Uterus (tissue), 4 donors: Measurements from ENCODE around the gene PTPRN2. TPM values are rescaled to one million over a fixed set of nuclear protein-coding genes. Genes with fewer than 3 reads are reported as not detected.

Experiments used
- DNase-seq, 2 donors: peaks; one replicate each; pipeline ENCODE4 v3.0.0-alpha.2; 2019 to 2020
- H3K27ac ChIP-seq, 2 donors: fragments of 200-600 bp; sonication (generic); 1 replicate in 1 of 2; 2 replicates in 1 of 2; pipeline ENCODE4 v1.5.1; 2016 to 2018
- H3K27me3 ChIP-seq, 2 donors: fragments of 200-600 bp; sonication (generic); one replicate each; pipeline ENCODE4 v1.5.1; 2018 to 2019; ENCODE audit warnings: control low read depth in 1 of 2
- H3K36me3 ChIP-seq, 2 donors: fragments of 200-600 bp; sonication (generic); one replicate each; pipeline ENCODE4 v1.5.1; 2019; ENCODE audit warnings: control low read depth in 1 of 2
- H3K4me1 ChIP-seq, 2 donors: fragments of 200-600 bp; sonication (generic); one replicate each; pipeline ENCODE4 v1.5.1; 2018 to 2019; ENCODE audit warnings: control low read depth in 1 of 2
- H3K4me3 ChIP-seq, 2 donors: fragments of 200-600 bp; sonication (generic); 1 replicate in 1 of 2; 2 replicates in 1 of 2; pipeline ENCODE4 v1.5.1; 2018 to 2019; ENCODE audit warnings: mild to moderate bottlenecking in 1 of 2
- H3K9me3 ChIP-seq, 2 donors: fragments of 200-600 bp; sonication (generic); one replicate each; pipeline ENCODE4 v1.5.1; 2019; ENCODE audit warnings: control low read depth in 1 of 2
- CTCF ChIP-seq, 4 experiments: fragments of 200-600 bp in 2 of 4; fragments of 450-650 bp in 2 of 4; sonication (generic) in 2 of 4; IDR thresholded peaks; one replicate each; pipeline ENCODE4 v1.5.1; 2016 to 2019; ENCODE audit warnings: antibody characterized with exemption in 4 of 4, mild to moderate bottlenecking in 2 of 4, moderate library complexity in 1 of 4
- POLR2A ChIP-seq, 2 donors: fragments of 450-650 bp; IDR thresholded peaks; one replicate each; pipeline ENCODE4 v1.6.1; 2016; ENCODE audit warnings: antibody characterized with exemption in 2 of 2, mild to moderate bottlenecking in 1 of 2, moderate library complexity in 1 of 2
- intact Hi-C: fragments of 100-400 bp; cut with DNase I; formaldehyde crosslinking; loops from one replicate; pipeline ENCODE4 v1.15.1; 2023; ENCODE audit warnings: low total_unique reads
- total RNA-seq, 4 donors: library from RNA; depleted of rRNA in 3 of 4; stranded (reverse); fragments of >200 nt in 3 of 4; gene quantifications; one replicate each; pipeline versions ENCODE4 v1.1.0 to v1.2.4, GENCODE V29; 2014 to 2023
- donor health status: DM: yes; HTN: yes; CAD: no.

The PTPRN2 gene
- total RNA-seq, 4 donors from 2014 or later: 1.2 to 5.2 (median 2.3) TPM

DNA sequence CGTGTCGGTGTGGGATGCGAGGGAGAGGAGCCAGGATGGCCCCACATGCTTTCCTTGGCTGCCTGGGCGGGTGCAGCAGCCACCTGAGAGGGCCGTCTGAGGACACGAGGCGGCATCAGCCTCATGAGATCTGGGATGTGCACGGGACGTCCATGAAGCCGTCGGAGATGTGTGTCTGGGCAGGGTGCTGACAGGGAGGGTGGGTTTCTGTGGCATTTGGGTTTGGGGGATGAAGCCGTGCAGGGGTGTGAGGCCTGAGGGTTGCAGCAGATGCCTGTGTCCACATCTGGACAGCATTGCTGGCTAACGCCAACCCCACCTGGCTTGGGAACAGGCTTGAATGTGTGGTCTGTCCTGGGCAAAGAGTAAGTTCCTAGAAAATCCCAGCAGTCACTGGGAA lies 1071.3 kb downstream of the PTPRN2 start:
- no peak overlapping the region for H3K4me3 ChIP-seq
- intact Hi-C loops: no loop called here
- no peaks in the 10 kb centered on the region for H3K9me3 ChIP-seq
- H3K27me3 ChIP-seq: no peaks in the 10 kb centered on the region
- no peaks in the 10 kb centered on the region for H3K4me1 ChIP-seq
- no peaks in the 10 kb centered on the region for H3K36me3 ChIP-seq
- no peak overlapping the region for H3K27ac ChIP-seq
- no peak for DNase-seq
- TF ChIP-seq POLR2A (IDR thresholded peaks at IDR 0.05) (no peak), CTCF (IDR thresholded peaks at IDR 0.05) (no peak)

DNA sequence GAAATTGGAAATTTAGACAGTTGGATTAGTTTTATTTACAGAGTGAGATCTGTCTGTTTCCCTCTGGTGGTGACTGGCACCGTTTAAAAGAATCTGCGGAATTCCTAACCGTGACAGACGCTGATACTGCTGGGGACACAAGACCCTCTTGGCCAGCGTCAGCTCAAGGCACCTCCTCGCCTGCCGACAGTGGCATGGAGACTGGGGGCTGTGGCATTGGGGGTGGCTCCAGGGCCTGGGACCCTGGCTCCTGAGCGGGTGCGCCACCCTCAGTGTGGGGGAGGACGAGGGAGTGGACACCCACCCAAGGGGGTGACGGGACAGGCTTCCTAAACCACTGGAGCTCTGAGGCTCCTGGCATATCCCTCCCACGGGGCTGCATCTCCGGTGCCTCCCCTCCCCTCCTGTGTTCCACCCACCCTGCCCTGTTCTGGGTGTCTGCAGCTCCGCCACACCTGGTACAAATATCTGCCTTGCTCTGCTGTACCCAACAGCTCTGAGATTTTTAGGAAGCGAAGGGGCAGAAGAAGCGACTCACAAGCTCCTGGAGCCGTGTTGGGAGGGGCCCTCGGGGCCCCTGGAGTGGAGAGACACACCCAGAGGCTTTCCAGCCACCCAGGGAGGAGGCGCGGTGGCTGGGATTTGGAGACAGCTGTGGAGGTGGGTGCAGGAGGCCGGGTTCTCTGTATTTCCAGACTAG lies 1072.1 kb downstream of the PTPRN2 start:
- no peak for DNase-seq
- TF ChIP-seq CTCF (IDR thresholded peaks at IDR 0.05) (no peak), POLR2A (IDR thresholded peaks at IDR 0.05) (no peak)
- Histone ChIP-seq H3K4me3 (no peak overlapping the region), H3K4me1 (no peaks in the 10 kb centered on the region), H3K9me3 (no peaks in the 10 kb centered on the region), H3K27me3 (no peaks in the 10 kb centered on the region), H3K27ac (no peak overlapping the region), H3K36me3 (no peaks in the 10 kb centered on the region)
- intact Hi-C loops: no loop called here

- DNase-seq: no peak
- no peaks in the 10 kb centered on the region for H3K4me1 ChIP-seq
- no peak for TF ChIP-seq POLR2A (IDR thresholded peaks at IDR 0.05)
- TF ChIP-seq CTCF (IDR thresholded peaks at IDR 0.05): no peak
- no peaks in the 10 kb centered on the region for H3K27me3 ChIP-seq
- H3K4me3 ChIP-seq: no peak overlapping the region
- intact Hi-C loops: no loop called here
- no peak overlapping the region for H3K27ac ChIP-seq
- H3K36me3 ChIP-seq: no peaks in the 10 kb centered on the region
- H3K9me3 ChIP-seq: no peaks in the 10 kb centered on the region
These were observed 1072.9 kb downstream of the PTPRN2 start for GRCh38 chr7:157514746-157515145.

DNA sequence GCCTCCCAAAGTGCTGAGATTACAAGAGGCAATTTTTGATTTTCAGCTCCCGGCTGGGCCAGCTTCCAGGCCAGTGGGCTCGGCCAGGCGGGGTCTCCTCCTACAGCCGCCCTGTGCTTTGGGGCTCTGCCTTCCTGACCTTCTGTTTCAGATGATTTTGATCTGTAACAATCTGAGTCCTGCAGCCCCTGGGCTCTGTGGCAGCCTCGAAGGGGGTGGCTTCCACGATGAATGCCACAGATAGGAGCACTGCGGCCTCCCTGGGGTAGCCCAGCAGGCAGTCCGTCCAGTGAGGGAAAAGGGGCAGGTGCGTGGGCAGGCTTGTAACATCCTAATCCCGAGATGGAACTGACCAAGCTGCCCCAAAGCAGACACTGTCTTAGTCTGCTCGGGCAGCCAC lies 1073.3 kb downstream of the PTPRN2 start:
- H3K27me3 ChIP-seq: no peaks in the 10 kb centered on the region
- no peaks in the 10 kb centered on the region for H3K4me1 ChIP-seq
- no peaks in the 10 kb centered on the region for H3K36me3 ChIP-seq
- TF ChIP-seq POLR2A (IDR thresholded peaks at IDR 0.05) (no peak), CTCF (IDR thresholded peaks at IDR 0.05) (no peak)
- intact Hi-C loops: no loop called here
- DNase-seq: no peak
- H3K4me3 ChIP-seq: no peak overlapping the region
- no peak overlapping the region for H3K27ac ChIP-seq
- H3K9me3 ChIP-seq: no peaks in the 10 kb centered on the region

GRCh38 chr7:157513682-157514081 lies 1073.9 kb downstream of the PTPRN2 start:
- H3K4me1 ChIP-seq: no peaks in the 10 kb centered on the region
- intact Hi-C loops: no loop called here
- no peaks in the 10 kb centered on the region for H3K27me3 ChIP-seq
- no peak overlapping the region for H3K4me3 ChIP-seq
- TF ChIP-seq CTCF (IDR thresholded peaks at IDR 0.05) (no peak), POLR2A (IDR thresholded peaks at IDR 0.05) (no peak)
- DNase-seq: no peak
- H3K36me3 ChIP-seq: no peaks in the 10 kb centered on the region
- no peaks in the 10 kb centered on the region for H3K9me3 ChIP-seq
- no peak overlapping the region for H3K27ac ChIP-seq
